HepG2 (cell line): Measurements from ENCODE around the gene NLGN2. TPM values are rescaled to one million over a fixed set of nuclear protein-coding genes. Genes with fewer than 3 reads are reported as not detected.
A peak's percentile ranks its signal among the peaks of the same experiment; 100 is the strongest.

Source experiments
- HNRNPL ChIP-seq: fragments of 200-400 bp; formaldehyde crosslinking; IDR thresholded peaks from 2 replicates; pipeline ENCODE4 v1.6.1; 2017; ENCODE audit warnings: mild to moderate bottlenecking, low read depth, low read length
- POLR2G ChIP-seq: fragments of 200-400 bp; formaldehyde crosslinking; IDR thresholded peaks from 2 replicates; pipeline ENCODE4 v1.6.1; 2018; ENCODE audit warnings: mild to moderate bottlenecking, low read depth, low read length, moderate library complexity
- RBM22 ChIP-seq: fragments of 200-400 bp; formaldehyde crosslinking; optimal IDR thresholded peaks from 2 replicates; pipeline ENCODE3; 2017; ENCODE audit warnings: mild to moderate bottlenecking, low read length, moderate library complexity
- SKI ChIP-seq: fragments of 450-650 bp; IDR thresholded peaks from one replicate; pipeline ENCODE4 v1.6.1; 2018; ENCODE audit warnings: mild to moderate bottlenecking; ENCODE audit not compliant: partially characterized antibody
- SNRNP70 ChIP-seq: fragments of 200-400 bp; formaldehyde crosslinking; IDR thresholded peaks from 2 replicates; pipeline ENCODE4 v1.6.1; 2017; ENCODE audit warnings: mild to moderate bottlenecking, low read depth, low read length, moderate library complexity
- XBP1 ChIP-seq: sonication (generic); formaldehyde crosslinking; IDR thresholded peaks from 2 replicates; pipeline ENCODE4 v1.5.0; 2020; ENCODE audit warnings: missing genetic modification reagents
- ZBTB38 ChIP-seq: sonication (generic); formaldehyde crosslinking; IDR thresholded peaks from 2 replicates; pipeline ENCODE4 v1.5.1; 2020; ENCODE audit warnings: mild to moderate bottlenecking, missing genetic modification reagents
- ZNF263 ChIP-seq: sonication (generic); formaldehyde crosslinking; IDR thresholded peaks from 2 replicates; pipeline ENCODE4 v1.4.0; 2020; ENCODE audit warnings: missing genetic modification reagents
- ZNF331 ChIP-seq: sonication (generic); formaldehyde crosslinking; IDR thresholded peaks from 2 replicates; pipeline ENCODE4 v1.4.0; 2020; ENCODE audit warnings: missing genetic modification reagents
- ZNF33B ChIP-seq: sonication (generic); formaldehyde crosslinking; IDR thresholded peaks from 2 replicates; pipeline ENCODE4 v1.5.1; 2020; ENCODE audit warnings: mild to moderate bottlenecking, missing genetic modification reagents
- ZNF644 ChIP-seq: IDR thresholded peaks from 2 replicates; pipeline ENCODE4 v1.6.1; 2016; ENCODE audit warnings: low read depth
- ZSCAN31 ChIP-seq: sonication (generic); formaldehyde crosslinking; IDR thresholded peaks from 2 replicates; pipeline ENCODE4 v1.5.0; 2020; ENCODE audit warnings: low read depth, mild to moderate bottlenecking, missing genetic modification reagents
- polyA plus RNA-seq, 8 experiments: library from polyadenylated mRNA; depleted of rRNA in 3 of 8; stranded (reverse) in 7 of 8; unstranded in 1 of 8; fragments of >200 nt; fragmentation: Illumina TruSeq in 4 of 8; extraction: Trizol in 4 of 8; gene quantifications; 2 replicates each; pipeline versions ENCODE4 v1.2.1 to v1.2.3, GENCODE V29; 2011 to 2016; ENCODE audit warnings: low read depth in 4 of 8, missing spikeins in 1 of 8, mixed read lengths in 1 of 8; ENCODE audit not compliant: insufficient read depth in 1 of 8
- total RNA-seq, 5 experiments: library from RNA; depleted of rRNA; stranded (reverse); fragments of >200 nt; fragmentation: Illumina TruSeq; extraction: Trizol; gene quantifications; 2 replicates each; pipeline ENCODE4 v1.2.3, GENCODE V29; 2016; ENCODE audit warnings: low read depth in 1 of 5
- TF ChIP-seq, protein P1 (sequence below): sonication (generic); formaldehyde crosslinking; IDR thresholded peaks from 2 replicates; pipeline ENCODE4 v1.5.0; 2020; ENCODE audit warnings: mild to moderate bottlenecking, missing genetic modification reagents
- TF ChIP-seq, protein P2 (sequence below): sonication (generic); formaldehyde crosslinking; IDR thresholded peaks from 2 replicates; pipeline ENCODE4 v1.5.0; 2020; ENCODE audit warnings: mild to moderate bottlenecking, missing genetic modification reagents
- TF ChIP-seq, protein P3 (sequence below): sonication (generic); formaldehyde crosslinking; IDR thresholded peaks from 2 replicates; pipeline ENCODE4 v1.9.0; 2022; ENCODE audit warnings: low read depth, missing genetic modification reagents
- TF ChIP-seq, protein P4 (sequence below): IDR thresholded peaks from 2 replicates; pipeline ENCODE4 v1.6.1; 2016; ENCODE audit warnings: control low read depth
- TF ChIP-seq, protein P5 (sequence below): sonication (generic); formaldehyde crosslinking; IDR thresholded peaks from 2 replicates; pipeline ENCODE4 v1.4.0; 2020; ENCODE audit warnings: missing genetic modification reagents
- TF ChIP-seq, protein P6 (sequence below): sonication (generic); formaldehyde crosslinking; IDR thresholded peaks from 2 replicates; pipeline ENCODE4 v1.4.0; 2020; ENCODE audit warnings: low read depth, mild to moderate bottlenecking, missing genetic modification reagents

NLGN2 gene
- total and polyA plus RNA-seq, 2 of the 13 experiments (the other 11 are each of a cell fraction or from before 2014, with no cell fraction given), result 1.9 to 11.0 TPM

DNA sequence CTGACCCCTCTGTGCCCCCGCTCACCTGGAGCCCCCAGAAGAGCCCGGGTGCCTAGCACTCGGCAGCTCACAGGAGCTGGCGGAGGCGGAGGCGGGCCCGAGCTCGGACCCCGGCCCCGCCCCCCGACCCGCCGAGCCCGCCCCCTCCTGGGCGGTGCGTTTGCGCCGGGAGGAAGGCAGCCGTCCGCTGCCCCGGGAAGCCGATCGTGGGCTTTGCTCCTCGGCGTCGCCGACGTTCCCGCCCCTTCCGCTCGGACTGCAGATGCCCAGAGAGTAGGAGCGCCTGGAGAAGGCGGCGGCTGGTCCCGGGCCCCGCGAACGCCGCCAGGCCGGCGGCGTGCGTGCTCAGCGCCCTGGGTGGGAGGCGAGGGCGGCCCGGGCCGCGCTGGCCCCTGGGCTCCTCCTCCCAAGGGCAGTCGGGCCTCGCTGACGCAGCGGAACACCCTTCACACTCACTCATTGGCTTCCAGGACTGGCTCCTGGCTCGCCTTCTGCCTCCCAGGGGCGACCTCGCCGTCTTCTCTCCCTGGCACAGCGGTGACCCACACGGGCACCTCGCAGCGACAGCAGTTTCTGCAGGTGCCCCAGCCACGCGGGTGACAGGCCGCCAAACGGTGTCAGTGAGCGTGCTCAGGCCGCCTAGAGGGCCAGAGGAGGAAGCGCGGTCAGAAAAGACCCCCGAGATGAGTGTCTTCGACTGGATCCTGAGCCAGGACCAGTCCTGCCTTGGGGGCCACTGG, 13.0 kb upstream of the NLGN2 start, which contains the start of gene PLSCR3 (continued):
- TF ChIP-seq ZSCAN31, result peak; percentile 82
- peak; percentile 36 for TF ChIP-seq ZNF331 (CRISPR knock-in tag)
- TF ChIP-seq, protein P1, sequence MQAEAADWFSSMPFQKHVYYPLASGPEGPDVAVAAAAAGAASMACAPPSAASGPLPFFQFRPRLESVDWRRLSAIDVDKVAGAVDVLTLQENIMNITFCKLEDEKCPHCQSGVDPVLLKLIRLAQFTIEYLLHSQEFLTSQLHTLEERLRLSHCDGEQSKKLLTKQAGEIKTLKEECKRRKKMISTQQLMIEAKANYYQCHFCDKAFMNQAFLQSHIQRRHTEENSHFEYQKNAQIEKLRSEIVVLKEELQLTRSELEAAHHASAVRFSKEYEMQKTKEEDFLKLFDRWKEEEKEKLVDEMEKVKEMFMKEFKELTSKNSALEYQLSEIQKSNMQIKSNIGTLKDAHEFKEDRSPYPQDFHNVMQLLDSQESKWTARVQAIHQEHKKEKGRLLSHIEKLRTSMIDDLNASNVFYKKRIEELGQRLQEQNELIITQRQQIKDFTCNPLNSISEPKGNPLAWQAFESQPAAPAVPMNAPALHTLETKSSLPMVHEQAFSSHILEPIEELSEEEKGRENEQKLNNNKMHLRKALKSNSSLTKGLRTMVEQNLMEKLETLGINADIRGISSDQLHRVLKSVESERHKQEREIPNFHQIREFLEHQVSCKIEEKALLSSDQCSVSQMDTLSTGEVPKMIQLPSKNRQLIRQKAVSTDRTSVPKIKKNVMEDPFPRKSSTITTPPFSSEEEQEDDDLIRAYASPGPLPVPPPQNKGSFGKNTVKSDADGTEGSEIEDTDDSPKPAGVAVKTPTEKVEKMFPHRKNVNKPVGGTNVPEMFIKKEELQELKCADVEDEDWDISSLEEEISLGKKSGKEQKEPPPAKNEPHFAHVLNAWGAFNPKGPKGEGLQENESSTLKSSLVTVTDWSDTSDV (CRISPR knock-in tag), result no peak
- TF ChIP-seq POLR2G, result peak; percentile 85
- peak; percentile 75; the same call in 1 of the 2 replicates for TF ChIP-seq ZNF33B (CRISPR knock-in tag)
- TF ChIP-seq, protein P2, sequence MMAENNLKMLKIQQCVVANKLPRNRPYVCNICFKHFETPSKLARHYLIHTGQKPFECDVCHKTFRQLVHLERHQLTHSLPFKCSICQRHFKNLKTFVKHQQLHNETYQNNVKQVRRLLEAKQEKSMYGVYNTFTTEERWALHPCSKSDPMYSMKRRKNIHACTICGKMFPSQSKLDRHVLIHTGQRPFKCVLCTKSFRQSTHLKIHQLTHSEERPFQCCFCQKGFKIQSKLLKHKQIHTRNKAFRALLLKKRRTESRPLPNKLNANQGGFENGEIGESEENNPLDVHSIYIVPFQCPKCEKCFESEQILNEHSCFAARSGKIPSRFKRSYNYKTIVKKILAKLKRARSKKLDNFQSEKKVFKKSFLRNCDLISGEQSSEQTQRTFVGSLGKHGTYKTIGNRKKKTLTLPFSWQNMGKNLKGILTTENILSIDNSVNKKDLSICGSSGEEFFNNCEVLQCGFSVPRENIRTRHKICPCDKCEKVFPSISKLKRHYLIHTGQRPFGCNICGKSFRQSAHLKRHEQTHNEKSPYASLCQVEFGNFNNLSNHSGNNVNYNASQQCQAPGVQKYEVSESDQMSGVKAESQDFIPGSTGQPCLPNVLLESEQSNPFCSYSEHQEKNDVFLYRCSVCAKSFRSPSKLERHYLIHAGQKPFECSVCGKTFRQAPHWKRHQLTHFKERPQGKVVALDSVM (CRISPR knock-in tag), result peak; percentile 40; the same call in 1 of the 2 replicates
- TF ChIP-seq, protein P3, sequence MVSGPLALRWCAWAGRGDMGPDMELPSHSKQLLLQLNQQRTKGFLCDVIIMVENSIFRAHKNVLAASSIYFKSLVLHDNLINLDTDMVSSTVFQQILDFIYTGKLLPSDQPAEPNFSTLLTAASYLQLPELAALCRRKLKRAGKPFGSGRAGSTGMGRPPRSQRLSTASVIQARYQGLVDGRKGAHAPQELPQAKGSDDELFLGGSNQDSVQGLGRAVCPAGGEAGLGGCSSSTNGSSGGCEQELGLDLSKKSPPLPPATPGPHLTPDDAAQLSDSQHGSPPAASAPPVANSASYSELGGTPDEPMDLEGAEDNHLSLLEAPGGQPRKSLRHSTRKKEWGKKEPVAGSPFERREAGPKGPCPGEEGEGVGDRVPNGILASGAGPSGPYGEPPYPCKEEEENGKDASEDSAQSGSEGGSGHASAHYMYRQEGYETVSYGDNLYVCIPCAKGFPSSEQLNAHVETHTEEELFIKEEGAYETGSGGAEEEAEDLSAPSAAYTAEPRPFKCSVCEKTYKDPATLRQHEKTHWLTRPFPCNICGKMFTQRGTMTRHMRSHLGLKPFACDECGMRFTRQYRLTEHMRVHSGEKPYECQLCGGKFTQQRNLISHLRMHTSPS (CRISPR knock-in tag), result peak; percentile 61; the same call in 1 of the 2 replicates
- peak; percentile 32 for TF ChIP-seq SKI
- TF ChIP-seq, protein P4, sequence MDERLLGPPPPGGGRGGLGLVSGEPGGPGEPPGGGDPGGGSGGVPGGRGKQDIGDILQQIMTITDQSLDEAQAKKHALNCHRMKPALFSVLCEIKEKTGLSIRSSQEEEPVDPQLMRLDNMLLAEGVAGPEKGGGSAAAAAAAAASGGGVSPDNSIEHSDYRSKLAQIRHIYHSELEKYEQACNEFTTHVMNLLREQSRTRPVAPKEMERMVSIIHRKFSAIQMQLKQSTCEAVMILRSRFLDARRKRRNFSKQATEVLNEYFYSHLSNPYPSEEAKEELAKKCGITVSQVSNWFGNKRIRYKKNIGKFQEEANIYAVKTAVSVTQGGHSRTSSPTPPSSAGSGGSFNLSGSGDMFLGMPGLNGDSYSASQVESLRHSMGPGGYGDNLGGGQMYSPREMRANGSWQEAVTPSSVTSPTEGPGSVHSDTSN, result no peak
- no peak for TF ChIP-seq ZNF644 (CRISPR knock-in tag)
- TF ChIP-seq ZNF263, result peak; percentile 32; the same call in 1 of the 2 replicates
- TF ChIP-seq ZBTB38 (CRISPR knock-in tag), result peak; percentile 66
- TF ChIP-seq, protein P5, sequence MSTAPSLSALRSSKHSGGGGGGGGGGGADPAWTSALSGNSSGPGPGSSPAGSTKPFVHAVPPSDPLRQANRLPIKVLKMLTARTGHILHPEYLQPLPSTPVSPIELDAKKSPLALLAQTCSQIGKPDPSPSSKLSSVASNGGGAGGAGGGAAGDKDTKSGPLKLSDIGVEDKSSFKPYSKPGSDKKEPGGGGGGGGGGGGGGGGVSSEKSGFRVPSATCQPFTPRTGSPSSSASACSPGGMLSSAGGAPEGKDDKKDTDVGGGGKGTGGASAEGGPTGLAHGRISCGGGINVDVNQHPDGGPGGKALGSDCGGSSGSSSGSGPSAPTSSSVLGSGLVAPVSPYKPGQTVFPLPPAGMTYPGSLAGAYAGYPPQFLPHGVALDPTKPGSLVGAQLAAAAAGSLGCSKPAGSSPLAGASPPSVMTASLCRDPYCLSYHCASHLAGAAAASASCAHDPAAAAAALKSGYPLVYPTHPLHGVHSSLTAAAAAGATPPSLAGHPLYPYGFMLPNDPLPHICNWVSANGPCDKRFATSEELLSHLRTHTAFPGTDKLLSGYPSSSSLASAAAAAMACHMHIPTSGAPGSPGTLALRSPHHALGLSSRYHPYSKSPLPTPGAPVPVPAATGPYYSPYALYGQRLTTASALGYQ (CRISPR knock-in tag), result no peak
- no peak for TF ChIP-seq XBP1 (CRISPR knock-in tag)
- peak; percentile 95 for TF ChIP-seq HNRNPL
- TF ChIP-seq SNRNP70, result no peak
- TF ChIP-seq RBM22, result no peak
- TF ChIP-seq, protein P6, sequence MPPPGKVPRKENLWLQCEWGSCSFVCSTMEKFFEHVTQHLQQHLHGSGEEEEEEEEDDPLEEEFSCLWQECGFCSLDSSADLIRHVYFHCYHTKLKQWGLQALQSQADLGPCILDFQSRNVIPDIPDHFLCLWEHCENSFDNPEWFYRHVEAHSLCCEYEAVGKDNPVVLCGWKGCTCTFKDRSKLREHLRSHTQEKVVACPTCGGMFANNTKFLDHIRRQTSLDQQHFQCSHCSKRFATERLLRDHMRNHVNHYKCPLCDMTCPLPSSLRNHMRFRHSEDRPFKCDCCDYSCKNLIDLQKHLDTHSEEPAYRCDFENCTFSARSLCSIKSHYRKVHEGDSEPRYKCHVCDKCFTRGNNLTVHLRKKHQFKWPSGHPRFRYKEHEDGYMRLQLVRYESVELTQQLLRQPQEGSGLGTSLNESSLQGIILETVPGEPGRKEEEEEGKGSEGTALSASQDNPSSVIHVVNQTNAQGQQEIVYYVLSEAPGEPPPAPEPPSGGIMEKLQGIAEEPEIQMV, result no peak; the same call in 1 of the 2 replicates
